ENCODE results near the gene PAX7.
"Not testable (repeated sequence)": the region's sequence is repeated elsewhere in the genome, so short reads cannot be mapped to it uniquely, and the experiment has no call there.

The PAX7 gene

DNA sequence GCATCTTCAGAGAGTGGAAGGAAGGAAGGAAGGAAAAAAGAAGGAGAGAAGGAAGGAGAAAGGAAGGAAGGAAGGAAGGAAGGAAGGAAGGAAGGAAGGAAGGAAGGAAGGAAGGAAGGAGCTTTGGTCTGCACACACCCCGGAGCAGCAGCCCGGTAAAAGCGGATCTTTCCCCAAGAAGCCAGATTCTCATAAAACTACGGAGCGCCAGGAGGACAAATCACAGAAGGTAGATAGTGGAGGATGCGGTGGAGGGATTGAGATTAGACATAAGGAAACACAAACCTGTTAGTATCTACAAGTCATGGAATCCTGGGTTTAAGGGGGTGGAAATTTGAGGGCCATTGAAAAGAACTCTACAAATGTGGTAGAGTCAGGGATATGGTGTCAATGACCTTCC is 36.7 kb downstream of the PAX7 start:
- DNase-seq = no peak

DNA sequence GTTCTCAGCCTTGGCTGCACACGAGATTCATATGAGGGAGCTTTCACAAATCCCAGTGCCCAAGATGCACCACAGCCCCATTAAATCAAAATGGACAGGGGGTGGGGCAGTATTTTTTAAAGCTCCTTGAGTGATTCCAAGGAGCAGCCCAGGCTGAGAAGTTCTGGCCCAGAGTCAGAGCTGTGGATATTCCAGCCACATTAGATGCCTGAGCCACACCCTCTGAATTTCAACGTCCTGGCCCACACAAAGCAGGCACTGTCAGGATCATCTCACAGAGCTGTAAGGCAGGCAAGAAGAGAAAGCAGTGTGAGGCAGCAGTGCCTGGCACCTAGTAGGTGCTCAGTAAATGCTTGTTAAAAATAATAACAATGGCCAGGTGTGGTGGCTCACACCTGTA is 37.4 kb downstream of the PAX7 start:
- DNase-seq = no peak

DNA sequence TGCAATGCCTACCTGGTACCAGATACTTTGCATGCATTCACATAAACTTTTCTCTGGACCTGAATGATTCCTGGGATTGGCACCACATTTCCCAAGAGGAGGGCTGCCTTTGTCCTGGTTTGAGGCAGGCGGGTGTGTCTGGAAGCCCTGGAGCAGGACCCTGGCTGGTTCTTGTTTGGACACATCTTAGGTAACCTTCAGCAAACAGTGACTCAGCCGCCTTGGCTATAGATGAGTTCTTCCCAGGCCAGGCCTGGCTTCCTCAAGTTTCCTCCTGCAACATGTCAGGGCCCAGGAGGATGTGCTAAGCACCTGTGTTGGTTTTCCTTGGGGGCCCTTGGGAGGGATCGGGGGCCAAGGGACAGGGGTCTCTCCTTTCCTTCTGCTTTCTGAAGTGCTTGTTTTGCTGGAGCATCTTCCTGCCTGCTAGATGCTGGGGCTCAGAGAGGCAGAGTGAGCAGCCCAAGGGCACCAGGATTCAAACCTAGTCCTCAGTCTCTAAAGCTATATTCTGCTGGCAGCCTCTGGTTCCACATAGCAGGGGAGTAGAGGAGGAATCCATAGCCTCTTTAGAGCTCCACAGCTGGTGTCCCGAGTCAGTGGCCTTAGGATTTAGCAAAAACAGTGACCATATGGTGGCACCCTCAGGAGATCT is 38.2 kb downstream of the PAX7 start:
- no peak for DNase-seq

DNA sequence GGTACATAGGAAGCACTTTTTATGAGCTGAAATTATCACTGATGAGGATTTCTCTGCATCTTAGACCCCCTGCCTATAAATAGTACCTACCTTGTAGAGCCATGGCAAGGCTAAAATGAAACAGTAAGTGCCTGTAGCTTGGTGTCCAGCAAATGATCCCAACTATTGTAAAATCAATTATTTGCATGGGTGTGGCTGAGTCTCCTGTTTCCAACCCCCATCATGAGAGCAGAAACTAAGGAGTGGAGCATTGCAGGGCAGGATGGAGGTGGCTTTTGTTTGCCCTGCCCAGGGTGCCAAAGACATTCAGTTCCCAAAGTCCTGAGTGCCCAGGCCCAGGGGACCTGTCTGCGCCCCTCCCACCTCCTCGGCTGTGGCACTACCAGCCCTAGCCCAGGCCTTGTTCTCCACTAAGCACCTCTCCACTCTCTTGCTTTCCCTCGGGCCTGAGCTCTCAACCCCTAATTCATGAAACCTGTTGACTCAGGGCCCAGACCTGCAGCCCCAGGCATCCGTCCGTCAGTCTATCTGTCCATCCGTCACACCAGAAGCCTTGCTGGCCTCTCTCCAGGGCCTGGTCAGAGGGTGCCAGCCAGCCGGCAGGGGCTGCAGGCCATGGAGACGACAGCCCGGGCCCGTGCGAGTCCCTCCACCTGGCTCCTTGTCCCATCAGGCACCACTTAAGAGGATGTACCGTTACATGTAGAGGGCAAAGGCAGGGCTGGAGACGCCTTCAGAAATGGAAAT is 39.6 kb downstream of the PAX7 start:
- DNase-seq = no peak

DNA sequence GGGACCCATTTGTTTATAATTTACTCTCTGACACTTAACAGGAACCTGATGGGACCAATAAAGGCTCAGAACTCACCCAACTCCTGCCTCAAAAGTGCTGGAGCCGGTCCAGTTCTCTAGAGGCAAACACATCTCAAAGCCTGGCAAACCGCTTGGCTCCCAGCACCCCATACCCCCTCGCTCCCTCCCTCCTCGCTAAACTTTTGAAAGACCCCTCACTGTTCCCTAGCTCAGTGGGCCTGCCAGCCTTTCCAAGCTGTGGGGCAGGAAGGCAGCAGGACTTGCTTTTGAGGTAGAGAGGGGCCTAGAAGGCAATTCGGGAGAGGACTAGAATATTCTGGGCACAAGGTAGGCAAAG is 40.2 kb downstream of the PAX7 start:
- no peak for DNase-seq

DNA sequence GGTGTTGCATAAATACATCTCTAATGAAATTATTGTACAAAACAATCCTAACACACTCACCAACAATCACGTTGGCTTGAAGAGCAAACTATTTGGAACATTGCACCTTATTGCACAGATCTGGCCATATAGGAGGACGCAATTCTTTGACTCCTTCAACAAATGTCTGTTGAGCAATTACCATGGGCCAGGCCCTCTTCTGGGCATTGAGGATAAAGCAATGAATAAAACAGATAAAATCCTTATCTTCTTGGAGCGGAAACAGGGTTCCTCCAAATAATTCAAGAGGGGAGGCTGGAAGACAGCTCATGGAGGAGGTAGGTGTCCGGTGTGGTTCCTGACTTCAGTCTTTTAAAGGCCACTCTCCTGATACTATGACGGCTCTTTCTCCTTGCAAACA is 43.3 kb downstream of the PAX7 start:
- DNase-seq = peak; percentile 45

DNA sequence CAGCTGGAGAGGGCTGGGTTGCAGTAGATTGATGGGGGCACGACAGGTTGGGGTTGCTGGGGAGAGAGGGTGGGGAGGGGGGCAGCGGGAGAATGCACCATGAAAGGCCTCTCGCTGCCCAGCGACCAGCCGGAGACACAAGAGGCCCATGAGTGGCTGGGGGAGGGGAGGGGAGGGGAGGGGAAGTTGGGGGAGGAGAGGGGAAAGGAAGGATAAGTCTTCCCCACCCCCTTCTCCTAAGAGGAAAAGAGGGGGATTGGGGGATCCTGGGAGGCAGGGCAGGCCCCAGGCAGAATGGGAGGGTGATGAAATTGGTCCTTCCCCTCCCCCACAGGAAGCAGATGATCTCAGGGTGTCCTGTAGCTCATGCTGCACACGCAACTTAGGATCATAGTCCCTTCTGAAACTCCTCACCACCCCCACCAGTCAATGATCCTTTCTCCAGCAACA is 45.7 kb downstream of the PAX7 start:
- DNase-seq = no peak

DNA sequence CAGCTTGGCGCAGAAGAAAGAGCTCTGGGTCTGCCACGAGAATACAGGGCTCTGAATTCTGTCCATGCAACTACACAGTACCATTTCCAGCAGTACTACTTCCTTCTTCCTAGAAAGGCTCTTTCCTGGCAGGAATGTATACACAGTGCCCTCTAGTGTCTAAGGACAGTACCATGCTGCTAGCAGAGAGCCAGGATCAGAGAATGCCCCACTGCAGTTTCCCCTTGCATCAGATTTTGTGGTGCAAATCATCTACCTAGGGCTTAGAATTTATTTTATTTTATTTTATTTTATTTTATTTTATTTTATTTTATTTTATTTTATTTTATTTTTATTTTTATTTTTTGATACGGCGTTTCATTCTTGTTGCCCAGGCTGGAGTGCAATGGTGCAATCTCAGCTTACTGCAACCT is 50.8 kb downstream of the PAX7 start:
- DNase-seq = peak; percentile 73

DNA sequence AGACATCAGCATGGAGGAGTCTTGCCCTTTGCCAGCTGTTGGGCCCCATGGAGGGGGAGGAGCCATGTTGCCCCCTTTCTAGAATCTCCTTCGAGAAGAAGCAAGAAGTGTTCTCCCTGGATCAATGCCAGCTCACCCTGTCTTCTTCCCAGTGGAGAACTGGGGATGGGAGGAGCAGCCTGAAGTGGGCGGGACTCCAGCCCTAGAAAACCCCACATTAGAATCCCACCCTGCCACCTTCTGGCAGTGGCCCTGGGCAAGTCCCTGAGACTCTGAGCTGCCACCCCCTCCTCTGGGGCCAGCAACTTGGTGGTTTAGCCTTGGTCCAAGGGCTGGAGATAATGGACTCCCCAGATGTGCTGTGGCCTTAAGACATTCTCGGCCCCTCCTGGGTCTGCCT is 51.7 kb downstream of the PAX7 start:
- peak; percentile 4 for DNase-seq

DNA sequence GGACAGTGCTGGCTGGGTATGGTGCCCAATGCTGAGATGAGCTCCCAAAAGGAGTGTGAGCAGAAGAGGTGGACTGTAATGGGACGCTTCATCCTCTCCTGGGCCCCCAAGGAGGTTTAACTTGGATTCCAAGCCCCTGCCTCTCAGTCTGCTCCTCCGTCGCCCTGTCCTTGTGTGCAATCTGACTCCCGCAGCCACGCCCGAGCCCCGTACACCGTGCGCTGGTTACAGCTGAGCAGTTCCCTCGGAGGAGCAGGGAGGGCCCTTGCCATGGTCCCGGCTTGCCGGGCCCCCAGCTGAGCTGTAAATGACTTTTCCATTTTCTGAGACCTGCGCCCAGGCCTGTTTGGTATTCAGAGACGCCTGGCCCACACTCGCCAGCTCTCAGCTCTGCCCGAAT is 53.7 kb downstream of the PAX7 start:
- DNase-seq = no peak

DNA sequence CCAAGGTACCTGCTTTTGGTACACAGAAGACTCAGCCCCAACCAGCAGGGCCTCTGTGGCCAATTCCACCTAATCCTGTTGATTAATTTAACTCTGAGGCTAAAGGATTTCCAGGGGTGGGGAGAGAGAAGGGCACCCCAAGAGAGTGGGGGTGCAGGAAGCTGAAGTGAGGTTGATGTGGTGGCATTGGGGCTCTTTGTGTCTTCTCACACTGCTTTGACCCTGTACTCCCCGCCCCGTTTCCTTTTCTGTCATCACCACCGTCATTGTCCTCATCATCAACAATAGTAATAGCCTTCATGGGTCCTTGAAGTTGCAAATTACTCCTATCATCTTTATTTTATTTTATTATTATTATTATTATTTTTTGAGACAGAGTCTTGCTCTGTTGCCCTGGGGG is 55.9 kb downstream of the PAX7 start:
- no peak for DNase-seq

DNA sequence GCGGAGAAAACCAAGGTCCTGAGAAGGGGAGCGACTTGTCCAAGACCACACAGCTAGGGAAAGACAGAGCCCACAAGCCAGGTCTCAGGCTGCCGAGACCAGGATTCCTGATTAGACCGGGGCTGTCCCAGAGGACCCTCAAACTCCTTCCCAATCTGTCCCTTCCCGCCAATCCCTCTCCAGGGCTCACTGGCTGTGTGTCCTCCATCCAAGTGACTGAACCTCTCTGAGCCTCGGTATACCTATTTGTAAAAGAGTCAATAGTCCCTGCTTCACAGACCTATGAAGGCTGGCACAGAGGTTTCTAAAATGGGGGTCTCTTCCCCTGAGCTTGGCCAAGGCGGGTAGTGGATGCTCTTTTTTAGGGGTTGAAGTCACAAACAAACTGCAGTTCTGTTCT is 56.6 kb downstream of the PAX7 start:
- no peak for DNase-seq

DNA sequence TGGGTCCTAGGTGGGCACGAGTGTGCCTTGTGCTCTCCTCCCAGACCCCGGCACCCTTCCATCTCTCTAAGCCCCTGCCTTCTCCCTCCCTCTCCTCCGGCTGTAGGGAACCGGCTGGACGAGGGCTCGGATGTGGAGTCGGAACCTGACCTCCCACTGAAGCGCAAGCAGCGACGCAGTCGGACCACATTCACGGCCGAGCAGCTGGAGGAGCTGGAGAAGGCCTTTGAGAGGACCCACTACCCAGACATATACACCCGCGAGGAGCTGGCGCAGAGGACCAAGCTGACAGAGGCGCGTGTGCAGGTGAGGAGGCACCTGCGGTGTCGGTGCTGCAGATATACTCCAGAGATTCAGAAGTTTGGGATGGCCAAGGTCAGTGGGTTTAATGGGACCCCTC is 61.0 kb downstream of the PAX7 start:
- no peak for DNase-seq

DNA sequence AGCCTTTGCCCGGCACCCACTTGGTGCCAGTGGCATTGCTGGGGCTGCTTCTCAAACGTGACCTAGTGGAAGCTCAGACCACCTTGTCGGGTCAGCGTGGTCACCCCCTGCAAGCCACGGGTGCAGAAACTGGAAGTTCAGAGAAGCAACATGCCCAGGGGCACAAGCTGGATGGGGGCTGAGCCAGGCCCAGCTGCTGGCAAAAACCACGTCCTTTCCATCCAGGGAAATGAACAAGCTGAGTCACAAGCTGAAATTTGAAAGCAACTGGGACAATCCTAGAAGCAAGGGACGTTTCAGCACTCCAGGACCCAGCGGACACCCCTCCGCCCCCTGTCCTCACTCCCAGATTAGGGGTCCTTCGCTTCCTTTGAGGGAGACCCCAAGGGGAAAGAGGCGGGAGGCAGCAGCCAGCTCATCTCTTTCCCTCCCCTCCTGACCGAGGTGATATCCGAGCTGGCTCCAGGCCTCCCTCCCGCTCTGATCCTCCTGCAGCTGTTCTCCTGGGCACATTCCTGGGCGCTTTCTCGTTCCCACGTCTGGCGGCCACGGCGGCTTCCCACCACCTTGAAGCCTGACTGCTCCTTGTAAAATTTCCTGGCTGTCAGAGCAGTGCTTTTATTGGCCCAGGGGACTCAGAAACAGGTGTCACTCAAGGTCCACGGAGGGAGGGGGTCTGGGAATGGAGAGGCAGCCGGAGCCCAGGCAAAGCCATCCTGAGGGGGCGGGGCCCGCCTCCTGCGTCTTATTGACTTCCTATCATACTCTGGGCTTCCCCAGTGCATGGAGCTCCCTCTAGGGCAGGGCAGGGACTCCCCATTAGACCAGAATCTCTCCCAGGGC is 62.8 kb downstream of the PAX7 start:
- DNase-seq = no peak

DNA sequence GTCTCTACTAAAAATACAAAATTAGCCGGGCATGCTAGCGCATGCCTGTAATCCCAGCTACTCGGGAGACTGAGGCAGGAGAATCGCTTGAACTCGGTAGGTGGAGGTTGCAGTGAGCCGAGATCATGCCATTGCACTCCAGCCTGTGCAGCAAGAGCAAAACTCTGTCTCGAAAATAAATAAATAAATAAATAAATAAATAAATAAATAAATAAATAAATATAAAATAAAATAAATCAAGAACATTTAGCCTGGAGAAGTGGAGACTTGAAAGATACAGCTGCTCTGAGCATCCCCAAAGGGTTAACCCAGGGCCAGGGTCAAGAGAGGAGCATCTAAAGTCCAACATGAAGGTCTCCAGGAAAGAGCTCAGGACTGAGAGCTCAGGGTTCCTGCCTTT is 63.6 kb downstream of the PAX7 start:
- not testable (repeated sequence) for DNase-seq

DNA sequence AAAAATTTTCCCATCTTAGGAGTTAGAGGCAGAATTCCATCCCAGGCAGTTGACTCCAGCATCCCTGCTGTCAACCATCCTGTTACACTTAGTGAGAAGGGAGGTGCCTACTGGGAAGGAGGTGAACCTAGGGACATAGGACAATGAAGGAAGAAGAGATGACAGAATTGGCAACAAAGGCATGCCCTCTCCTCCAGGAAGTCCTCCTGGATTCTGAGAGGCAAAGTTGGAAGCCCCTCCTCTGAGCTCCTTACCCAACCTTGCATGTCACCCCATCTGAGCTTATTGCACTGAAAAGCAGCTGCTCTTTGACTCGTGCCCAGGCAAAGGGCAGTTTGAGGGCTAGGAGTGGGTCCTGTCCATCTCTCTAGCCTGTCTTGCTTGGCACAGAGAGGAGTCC is 66.9 kb downstream of the PAX7 start:
- no peak for DNase-seq

DNA sequence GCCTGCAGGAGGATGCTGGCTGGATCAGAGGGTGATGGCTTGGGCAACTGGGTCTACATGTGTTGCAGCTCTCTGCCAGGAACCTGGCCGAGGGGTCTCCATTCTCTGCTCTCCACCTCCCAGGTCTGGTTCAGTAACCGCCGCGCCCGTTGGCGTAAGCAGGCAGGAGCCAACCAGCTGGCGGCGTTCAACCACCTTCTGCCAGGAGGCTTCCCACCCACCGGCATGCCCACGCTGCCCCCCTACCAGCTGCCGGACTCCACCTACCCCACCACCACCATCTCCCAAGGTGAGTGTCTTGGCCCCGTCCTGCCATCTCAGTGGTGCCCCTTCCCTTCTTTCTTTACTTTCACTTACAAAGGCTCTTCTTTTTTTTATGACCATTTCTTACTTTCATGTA is 69.9 kb downstream of the PAX7 start:
- DNase-seq = no peak

DNA sequence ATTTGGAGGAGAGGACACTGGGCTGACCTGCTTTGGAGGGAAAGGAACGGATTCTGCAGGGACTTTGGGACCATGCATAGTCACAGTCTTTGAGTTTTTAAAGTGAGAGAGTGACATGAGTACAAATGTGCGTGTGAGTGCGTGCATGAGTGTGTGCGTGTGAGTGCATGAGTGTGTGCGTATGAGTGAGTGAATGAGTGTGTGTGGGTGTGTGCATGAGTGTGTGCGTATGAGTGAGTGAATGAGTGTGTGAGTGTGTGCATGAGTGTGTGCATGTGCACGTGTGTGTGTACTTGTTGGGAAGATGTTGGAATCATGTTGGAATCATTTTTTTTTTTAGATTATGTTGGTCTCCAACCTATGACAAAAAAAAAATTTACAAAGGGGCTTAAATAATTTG is 70.5 kb downstream of the PAX7 start:
- DNase-seq = no peak

DNA sequence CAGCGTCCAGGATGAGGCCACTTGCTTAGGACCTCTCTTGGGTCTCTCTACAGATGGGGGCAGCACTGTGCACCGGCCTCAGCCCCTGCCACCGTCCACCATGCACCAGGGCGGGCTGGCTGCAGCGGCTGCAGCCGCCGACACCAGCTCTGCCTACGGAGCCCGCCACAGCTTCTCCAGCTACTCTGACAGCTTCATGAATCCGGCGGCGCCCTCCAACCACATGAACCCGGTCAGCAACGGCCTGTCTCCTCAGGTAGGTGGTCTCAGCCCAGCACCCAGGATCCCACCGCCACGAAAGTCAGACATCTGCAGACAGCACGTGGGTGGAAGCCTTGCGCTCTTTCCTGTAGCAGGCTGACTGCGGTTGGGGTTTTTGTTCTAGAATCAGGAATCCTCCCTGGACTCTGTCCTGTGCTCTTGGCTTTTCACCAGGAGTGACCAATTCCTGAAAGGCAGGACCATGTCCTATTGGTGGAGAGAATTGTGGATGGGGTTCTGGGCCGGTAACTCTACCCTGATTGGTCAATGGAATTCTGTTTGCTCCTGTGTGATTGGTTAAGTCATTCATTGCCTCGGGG is 72.5 kb downstream of the PAX7 start:
- no peak for DNase-seq

DNA sequence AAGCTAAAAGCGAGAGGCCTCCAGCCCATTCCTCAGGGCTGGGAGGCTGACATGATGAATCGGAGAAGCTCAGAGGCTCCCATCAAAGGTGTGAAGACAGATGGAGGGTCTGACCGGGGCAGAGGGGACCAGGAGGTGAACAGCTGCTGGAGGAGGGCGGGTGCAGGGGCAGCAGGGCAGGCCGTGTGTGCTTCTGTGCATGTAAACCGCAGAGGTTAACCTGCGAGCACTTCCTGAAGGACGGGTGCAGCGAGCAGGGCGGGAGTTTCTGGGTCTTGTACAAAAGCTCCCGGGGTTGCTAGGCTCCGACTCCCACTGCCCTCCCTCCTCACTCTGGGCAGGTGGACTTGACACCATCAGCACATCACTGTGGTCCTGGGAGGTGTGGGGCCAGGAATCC is 75.2 kb downstream of the PAX7 start:
- no peak for DNase-seq

DNA sequence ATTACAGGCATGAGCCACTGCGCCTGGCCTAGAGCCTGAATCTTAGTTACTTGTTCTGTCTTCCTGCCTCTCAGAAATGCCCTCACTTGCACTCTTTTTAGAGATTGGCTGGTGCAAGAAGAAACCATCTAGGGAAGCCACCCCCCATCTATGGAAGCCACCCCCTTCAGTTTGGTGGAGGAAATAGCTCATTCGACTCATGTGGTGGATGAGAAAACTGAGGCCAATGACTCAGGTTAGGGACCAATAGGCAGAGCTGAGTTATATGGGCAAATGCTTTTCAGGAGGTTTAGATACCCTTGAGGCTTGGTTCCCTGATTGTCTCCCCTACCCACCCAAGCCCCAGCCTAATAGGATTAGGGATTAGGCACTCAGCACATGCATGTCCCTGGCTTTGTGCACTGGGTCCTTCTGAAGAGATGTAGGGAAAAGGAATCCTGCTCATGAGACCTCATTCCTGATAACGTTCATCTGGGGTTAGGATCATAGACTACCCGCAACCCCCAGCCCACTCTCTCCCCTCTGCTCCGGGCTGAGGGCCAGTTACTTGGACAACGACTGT is 77.1 kb downstream of the PAX7 start:
- no peak for DNase-seq

DNA sequence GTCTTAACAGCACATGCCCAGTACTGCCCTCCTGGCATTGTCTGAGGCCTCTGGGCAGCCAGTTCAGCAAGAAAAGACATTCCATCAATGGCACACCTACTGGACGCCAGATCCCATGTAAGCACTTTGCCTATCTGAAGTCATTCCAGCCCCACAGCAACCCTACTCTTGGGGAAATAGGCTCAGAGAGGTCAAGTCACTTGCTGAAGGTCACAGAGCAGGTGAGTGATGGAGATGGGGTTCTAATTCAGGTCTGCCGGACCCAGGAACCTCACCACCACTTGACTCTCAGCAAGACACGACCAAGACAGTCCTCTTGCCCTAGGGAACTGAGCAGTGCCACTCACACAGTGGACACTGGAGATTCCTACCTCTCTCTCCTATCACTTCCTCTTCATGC is 79.4 kb downstream of the PAX7 start:
- DNase-seq = no peak

DNA sequence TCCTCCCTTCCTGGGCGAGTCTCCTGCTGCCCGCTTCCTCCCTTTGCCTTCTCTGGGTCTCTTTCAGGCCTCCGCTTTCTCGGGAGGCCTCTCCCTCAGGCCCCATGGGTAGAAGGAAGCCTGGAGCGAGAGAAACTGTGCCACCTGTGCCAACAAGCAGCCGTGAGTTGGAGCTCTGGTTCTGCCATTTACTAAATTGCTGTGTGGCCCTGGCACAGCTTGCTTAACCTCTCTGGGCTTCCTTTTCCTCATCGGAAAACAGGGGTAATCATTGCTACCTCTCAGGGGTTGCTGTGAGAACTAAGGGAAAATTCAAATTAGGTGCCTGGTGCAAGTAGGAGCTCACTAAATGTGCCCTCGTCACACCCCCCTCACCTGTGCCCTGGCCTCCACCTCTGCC is 80.4 kb downstream of the PAX7 start:
- no peak for DNase-seq

Measured in hematopoietic multipotent progenitor cell treated with erythropoietin and hydrocortisone succinate and interleukin-3 and kit ligand, for 4 days (in vitro differentiated cells).